MM.1S (cell line): ENCODE data around the gene OR1F1.

ENCODE experiments used
- DNase-seq: peaks from one replicate; pipeline ENCODE4 v3.0.0-alpha.2; 2015
- H2AFZ ChIP-seq: fragments of 300-600 bp; sonication (generic); 2 replicates; pipeline ENCODE4 v1.6.0; 2016; ENCODE audit warnings: antibody characterized with exemption, low read length
- H3F3A ChIP-seq: fragments of 300-600 bp; sonication (generic); 2 replicates; pipeline ENCODE4 v1.6.1; 2016; ENCODE audit warnings: mild to moderate bottlenecking, antibody characterized with exemption, low read length, moderate library complexity, mixed read lengths; ENCODE audit not compliant: insufficient read depth
- H3K27ac ChIP-seq: fragments of 300-600 bp; sonication (generic); 2 replicates; pipeline ENCODE4 v1.5.1; 2016; ENCODE audit warnings: mild to moderate bottlenecking, low read length
- H3K27me3 ChIP-seq: fragments of 300-600 bp; sonication (generic); replicated peaks from 2 replicates; pipeline ENCODE4 v1.6.0; 2016; ENCODE audit warnings: low read length; ENCODE audit not compliant: insufficient read depth
- H3K36me3 ChIP-seq: fragments of 300-600 bp; sonication (generic); replicated peaks from 2 replicates; pipeline ENCODE4 v1.6.1; 2016; ENCODE audit warnings: mild to moderate bottlenecking, low read length, mixed read lengths; ENCODE audit not compliant: insufficient read depth
- H3K4me1 ChIP-seq: fragments of 300-600 bp; sonication (generic); 2 replicates; pipeline ENCODE4 v1.6.1; 2016; ENCODE audit warnings: low read length, mixed read lengths
- H3K4me2 ChIP-seq: fragments of 300-600 bp; sonication (generic); 2 replicates; pipeline ENCODE4 v1.6.0; 2016; ENCODE audit warnings: low read depth, low read length
- H3K4me3 ChIP-seq: fragments of 300-600 bp; sonication (generic); 2 replicates; pipeline ENCODE4 v1.5.1; 2016; ENCODE audit warnings: low read length, mixed read lengths
- H3K79me2 ChIP-seq: fragments of 300-600 bp; sonication (generic); 2 replicates; pipeline ENCODE4 v1.6.1; 2016; ENCODE audit warnings: mixed run types, low read length, mixed read lengths
- H3K9ac ChIP-seq: fragments of 300-600 bp; sonication (generic); 2 replicates; pipeline ENCODE4 v1.6.1; 2016; ENCODE audit warnings: low read length, mixed read lengths
- H3K9me2 ChIP-seq: fragments of 300-600 bp; sonication (generic); replicated peaks from 2 replicates; pipeline ENCODE4 v1.6.1; 2016; ENCODE audit warnings: mild to moderate bottlenecking, low read length, mixed read lengths; ENCODE audit not compliant: insufficient read depth
- H3K9me3 ChIP-seq: fragments of 300-600 bp; sonication (generic); replicated peaks from 2 replicates; pipeline ENCODE4 v1.6.1; 2016; ENCODE audit warnings: mild to moderate bottlenecking, low read length, mixed read lengths; ENCODE audit not compliant: insufficient read depth
- H4K20me1 ChIP-seq: fragments of 300-600 bp; sonication (generic); 2 replicates; pipeline ENCODE4 v1.6.1; 2016; ENCODE audit warnings: mild to moderate bottlenecking, low read length, moderate library complexity, mixed read lengths; ENCODE audit not compliant: insufficient read depth
- EZH2 ChIP-seq: fragments of 300-600 bp; sonication (generic); optimal IDR thresholded peaks from 2 replicates; pipeline ENCODE3; 2017; ENCODE audit warnings: low read depth, mild to moderate bottlenecking, antibody characterized with exemption, low read length, mixed read lengths
- EZH2phosphoT487 ChIP-seq: fragments of 300-600 bp; sonication (generic); IDR thresholded peaks from 2 replicates; pipeline ENCODE4 v1.6.1; 2018; ENCODE audit warnings: antibody characterized with exemption, low read length
- TF ChIP-seq, protein P1 (sequence below): fragments of 300-600 bp; sonication (generic); IDR thresholded peaks from 2 replicates; pipeline ENCODE4 v1.5.1; 2016; ENCODE audit warnings: antibody characterized with exemption, low read length, mixed read lengths

OR1F1 gene

DNA sequence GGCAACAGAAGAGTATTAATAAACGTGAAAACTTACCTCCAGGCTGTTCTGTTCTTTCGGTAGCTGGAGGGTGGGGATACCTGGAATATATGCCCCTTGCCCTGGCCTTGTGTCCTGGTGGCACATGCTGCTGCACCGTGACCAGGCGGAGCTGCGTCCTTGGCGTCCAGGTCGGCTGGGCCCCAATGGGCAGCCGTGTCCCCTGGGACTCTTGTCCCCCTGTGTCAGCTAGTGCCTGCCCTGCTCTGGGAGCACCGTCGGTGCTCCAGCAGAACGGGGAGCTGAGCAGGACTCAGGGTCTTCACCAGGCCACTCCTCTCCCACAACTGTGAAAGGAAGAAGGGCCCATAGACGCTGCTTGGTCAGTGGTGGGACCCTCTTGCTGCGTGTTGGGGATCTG is 45.2 kb upstream of the OR1F1 start:
- Histone ChIP-seq H3K9ac (no peak overlapping the region), H3K36me3 (no peaks in the 10 kb centered on the region), H3K4me3 (no peak overlapping the region), H3K27ac (no peak overlapping the region), H4K20me1 (no peaks in the 10 kb centered on the region), H3K9me3 (no peaks in the 10 kb centered on the region), H3K9me2 (no peaks in the 10 kb centered on the region), H3K79me2 (no peaks in the 10 kb centered on the region), H3K4me1 (no peaks in the 10 kb centered on the region), H2AFZ (no peak overlapping the region), H3K27me3 (peaks cover 18% of the 10 kb centered on the region), H3K4me2 (no peak overlapping the region), H3F3A (no peaks in the 10 kb centered on the region)
- TF ChIP-seq, protein P1, sequence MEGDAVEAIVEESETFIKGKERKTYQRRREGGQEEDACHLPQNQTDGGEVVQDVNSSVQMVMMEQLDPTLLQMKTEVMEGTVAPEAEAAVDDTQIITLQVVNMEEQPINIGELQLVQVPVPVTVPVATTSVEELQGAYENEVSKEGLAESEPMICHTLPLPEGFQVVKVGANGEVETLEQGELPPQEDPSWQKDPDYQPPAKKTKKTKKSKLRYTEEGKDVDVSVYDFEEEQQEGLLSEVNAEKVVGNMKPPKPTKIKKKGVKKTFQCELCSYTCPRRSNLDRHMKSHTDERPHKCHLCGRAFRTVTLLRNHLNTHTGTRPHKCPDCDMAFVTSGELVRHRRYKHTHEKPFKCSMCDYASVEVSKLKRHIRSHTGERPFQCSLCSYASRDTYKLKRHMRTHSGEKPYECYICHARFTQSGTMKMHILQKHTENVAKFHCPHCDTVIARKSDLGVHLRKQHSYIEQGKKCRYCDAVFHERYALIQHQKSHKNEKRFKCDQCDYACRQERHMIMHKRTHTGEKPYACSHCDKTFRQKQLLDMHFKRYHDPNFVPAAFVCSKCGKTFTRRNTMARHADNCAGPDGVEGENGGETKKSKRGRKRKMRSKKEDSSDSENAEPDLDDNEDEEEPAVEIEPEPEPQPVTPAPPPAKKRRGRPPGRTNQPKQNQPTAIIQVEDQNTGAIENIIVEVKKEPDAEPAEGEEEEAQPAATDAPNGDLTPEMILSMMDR = no peak
- TF ChIP-seq EZH2phosphoT487 (no peak), EZH2 (no peak)
- no peak for DNase-seq

DNA sequence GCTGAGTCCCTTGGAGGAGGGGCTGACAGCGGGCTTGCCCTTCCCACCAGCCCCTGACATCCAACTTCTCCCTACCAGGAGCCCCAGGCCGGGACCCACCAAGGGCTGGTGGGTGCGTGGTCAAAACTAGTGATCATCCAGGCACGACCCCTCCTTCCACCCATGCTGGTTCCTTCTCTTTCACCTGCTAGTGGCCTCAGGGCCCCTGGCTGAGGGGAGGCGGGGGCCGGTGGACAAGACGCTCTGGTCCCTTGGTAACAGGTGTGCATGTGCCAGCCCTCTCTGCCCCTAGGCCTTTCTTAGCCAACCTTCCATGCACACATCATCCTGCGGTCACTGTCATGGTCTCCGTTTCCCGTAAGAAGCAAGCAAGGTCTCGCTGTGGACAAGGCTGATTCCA is 44.8 kb upstream of the OR1F1 start:
- no peaks in the 10 kb centered on the region for H3K79me2 ChIP-seq
- H3K4me1 ChIP-seq = no peaks in the 10 kb centered on the region
- H3K27me3 ChIP-seq = peaks cover 18% of the 10 kb centered on the region
- no peaks in the 10 kb centered on the region for H4K20me1 ChIP-seq
- H3K4me3 ChIP-seq = no peak overlapping the region
- H3K9me2 ChIP-seq = no peaks in the 10 kb centered on the region
- no peaks in the 10 kb centered on the region for H3K36me3 ChIP-seq
- no peak overlapping the region for H3K9ac ChIP-seq
- no peak overlapping the region for H2AFZ ChIP-seq
- TF ChIP-seq, protein P1 = no peak
- no peak for TF ChIP-seq EZH2phosphoT487
- no peak for TF ChIP-seq EZH2
- H3F3A ChIP-seq = no peaks in the 10 kb centered on the region
- DNase-seq = no peak
- no peaks in the 10 kb centered on the region for H3K9me3 ChIP-seq
- no peak overlapping the region for H3K27ac ChIP-seq
- H3K4me2 ChIP-seq = no peak overlapping the region

DNA sequence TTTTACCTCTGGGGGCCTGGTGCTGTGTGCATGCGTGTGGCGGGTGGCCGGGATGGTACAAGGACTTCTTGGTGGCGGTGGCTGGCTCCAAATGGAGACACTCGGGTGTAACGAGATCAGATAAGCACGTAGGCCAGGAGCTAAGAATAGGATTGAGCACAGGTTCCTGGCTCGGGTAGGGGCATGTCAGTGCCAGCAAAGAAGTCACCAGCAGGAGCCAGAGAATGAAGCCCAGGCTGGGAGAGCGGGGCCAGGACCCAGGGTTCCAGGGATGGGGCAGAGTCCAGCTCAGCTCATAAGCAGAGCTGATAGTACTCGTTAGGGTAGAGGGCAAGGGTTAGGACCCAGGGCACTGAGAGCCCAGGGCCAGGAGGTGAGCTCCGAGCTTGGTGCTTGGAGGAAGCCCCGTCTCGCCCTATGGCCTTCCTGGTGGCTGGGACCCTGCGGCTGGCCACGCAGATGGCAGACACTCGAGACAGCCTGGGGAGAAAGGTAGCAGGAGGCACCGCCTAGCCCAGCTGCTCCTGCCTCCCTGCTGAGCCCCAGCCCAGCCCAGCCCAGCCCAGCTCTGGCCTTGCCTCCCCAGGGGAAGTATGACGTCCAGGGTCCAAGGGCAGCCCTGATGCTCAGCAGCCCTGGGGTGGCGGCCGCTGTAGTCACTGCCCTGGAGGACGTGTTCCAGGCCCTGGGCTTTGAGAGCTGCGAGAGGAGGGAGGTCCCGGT is 44.2 kb upstream of the OR1F1 start:
- H3K4me3 ChIP-seq = no peak overlapping the region
- no peak overlapping the region for H3K4me2 ChIP-seq

More for the DNA sequence above, 44.2 kb upstream of the OR1F1 start:
- Histone ChIP-seq H3K9me2 (no peaks in the 10 kb centered on the region), H3K27ac (no peak overlapping the region), H3K4me1 (no peaks in the 10 kb centered on the region), H2AFZ (no peak overlapping the region), H3K27me3 (peaks cover 22% of the 10 kb centered on the region), H3K79me2 (no peaks in the 10 kb centered on the region), H3F3A (no peaks in the 10 kb centered on the region), H3K36me3 (no peaks in the 10 kb centered on the region), H3K9ac (no peak overlapping the region), H4K20me1 (no peaks in the 10 kb centered on the region), H3K9me3 (no peaks in the 10 kb centered on the region)
- TF ChIP-seq EZH2phosphoT487 (no peak), EZH2 (no peak)
- TF ChIP-seq, protein P1 = no peak
- no peak for DNase-seq
